HG02884 (cell line): ENCODE results near the gene TMEM9.
A peak's percentile ranks its signal among the peaks of the same experiment; 100 is the strongest.
"Not testable (repeated sequence)": the region's sequence is repeated elsewhere in the genome, so short reads cannot be mapped to it uniquely, and the experiment has no call there.

Experiments
- ATAC-seq: cut with Tn5 transposase; IDR thresholded peaks from one replicate; pipeline ENCODE4 v1.9.1; 2021; ENCODE audit warnings: mild to moderate bottlenecking, moderate library complexity; ENCODE audit not compliant: unreplicated experiment

TMEM9 gene

GRCh38 chr1:201173736-201174135 is 19.5 kb upstream of the TMEM9 start:
- ATAC-seq: no peak

GRCh38 chr1:201172999-201173610 is 18.8 kb upstream of the TMEM9 start:
- ATAC-seq: no peak

DNA sequence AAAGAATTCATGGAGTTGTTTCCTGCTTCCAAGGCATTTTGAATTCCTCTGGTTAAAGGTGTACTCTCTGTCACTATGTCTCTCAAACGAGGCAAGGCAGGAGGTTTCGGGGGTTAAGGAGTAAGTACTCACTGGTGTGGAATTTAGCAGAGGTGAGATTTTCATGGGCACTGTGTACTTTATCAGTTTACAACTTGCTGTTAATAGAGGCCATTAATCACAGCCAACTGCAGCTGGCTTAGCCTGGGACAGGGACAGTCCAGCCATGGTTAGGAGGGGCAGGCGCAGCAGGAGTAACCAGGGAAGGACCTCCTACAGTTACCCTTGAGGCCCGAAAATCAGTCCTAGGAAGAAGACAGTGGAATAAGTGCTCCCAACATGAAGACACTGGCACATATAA is 18.1 kb upstream of the TMEM9 start:
- no peak for ATAC-seq

- peak; percentile 40 for ATAC-seq
These were observed 17.1 kb upstream of the TMEM9 start for GRCh38 chr1:201171063-201172036.

- ATAC-seq: peak; percentile 92
These were observed 16.3 kb upstream of the TMEM9 start for GRCh38 chr1:201170533-201171062.

GRCh38 chr1:201169971-201170532 is 15.8 kb upstream of the TMEM9 start:
- no peak for ATAC-seq

- ATAC-seq: no peak
These were observed 14.9 kb upstream of the TMEM9 start for GRCh38 chr1:201169203-201169602.

DNA sequence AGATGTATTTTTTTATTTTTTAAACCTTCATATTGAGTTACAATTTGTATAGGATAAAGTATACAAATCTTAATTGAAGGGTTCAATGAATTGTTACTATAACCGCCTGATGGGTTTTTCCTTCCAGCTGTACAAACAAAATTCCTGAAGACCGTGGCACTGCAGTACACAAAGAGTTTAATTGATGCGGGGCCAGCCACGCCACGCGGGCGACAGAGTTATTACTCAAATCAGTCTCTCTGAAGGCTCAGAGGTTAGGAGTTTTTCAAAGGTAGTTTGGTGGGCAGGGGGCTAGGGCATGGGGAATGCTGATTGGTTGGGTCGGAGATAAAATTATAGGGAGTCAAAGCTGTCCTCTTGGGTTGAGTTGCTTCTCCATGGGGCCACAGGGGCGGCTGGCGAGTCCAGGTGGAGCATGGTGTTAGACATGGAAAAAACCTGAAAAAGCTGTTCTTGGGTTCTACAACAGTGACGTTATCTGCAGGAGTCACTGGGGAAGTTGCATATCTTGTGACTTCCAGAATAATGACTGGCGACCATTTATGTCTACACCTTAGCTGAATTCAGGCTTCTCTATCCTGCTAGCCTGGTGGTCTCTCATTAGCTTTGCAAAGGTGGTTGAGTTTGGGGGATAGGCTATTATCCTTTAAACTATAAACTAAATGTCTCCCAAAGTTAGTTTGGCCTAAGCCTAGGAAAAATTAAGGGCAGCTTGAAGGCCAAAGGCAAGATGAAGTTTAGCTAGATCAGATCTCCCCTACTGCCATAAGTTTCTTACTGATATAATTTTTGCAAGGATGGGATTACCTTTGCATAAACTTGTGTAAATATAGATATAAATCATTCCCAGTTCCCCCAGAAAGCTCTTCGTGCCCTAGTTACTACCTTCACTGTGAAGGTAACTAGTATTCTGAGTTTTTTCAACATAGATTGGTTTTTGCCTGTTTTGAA is 13.0 kb upstream of the TMEM9 start:
- no peak for ATAC-seq

DNA sequence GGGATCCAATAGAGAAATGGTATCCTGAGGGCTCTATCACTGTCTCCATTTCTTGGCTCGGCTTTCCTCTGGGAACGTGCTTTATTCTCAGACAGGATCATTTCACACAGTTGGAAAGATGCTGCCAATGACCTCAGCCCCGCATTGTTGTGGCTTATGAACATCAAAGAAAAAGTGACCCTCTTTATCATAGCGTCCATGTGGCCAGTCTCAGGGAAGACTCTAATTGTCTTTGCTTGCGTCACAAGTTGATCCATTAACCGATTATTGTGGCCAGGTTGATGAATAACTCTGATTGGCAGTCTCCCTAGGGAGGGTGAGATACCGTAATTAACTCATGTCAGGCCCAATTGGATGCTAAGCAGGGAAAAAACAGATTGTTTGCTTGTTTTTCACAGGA is 10.4 kb upstream of the TMEM9 start:
- no peak for ATAC-seq

GRCh38 chr1:201163707-201164106 is 9.4 kb upstream of the TMEM9 start:
- no peak for ATAC-seq

DNA sequence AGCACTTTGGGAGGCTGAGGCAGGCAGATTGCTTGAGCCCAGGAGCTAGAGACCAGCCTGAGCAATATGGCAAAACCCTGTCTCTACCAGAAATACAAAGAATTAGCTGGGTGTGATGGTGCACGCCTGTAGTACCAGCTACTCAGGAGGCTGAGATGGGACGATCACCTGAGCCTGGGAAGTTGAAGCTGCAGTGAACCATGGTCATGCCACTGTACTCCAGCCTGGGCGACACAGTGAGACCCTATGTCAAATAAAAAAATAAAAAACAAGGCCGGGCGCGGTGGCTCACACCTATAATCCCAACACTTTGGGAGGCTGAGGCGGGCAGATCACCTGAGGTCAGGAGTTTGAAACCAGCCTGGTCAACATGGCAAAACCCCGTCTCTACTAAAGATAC is 8.8 kb upstream of the TMEM9 start:
- not testable (repeated sequence) for ATAC-seq

- no peak for ATAC-seq
These were observed 3.7 kb upstream of the TMEM9 start for GRCh38 chr1:201157949-201158348.

DNA sequence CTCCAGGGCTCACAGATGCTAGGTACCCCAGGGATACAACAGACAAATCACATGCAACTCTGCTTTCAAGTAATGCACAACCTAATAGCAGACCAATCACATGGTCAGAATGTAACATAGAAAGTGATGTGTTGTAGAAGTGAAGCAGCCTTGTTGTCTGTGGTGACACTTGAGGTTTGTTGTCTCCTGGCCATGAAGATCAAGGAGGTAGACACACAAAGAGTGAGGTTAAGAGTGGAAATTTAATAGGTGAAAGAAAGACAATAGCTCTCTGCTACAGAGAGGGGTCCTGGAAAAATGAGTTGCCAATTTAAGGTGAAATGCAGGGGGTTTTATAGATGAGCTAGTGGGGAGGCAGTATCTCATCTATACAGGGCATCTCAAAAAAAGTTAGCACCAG is 2.5 kb upstream of the TMEM9 start:
- no peak for ATAC-seq

GRCh38 chr1:201156346-201156745 is 2.1 kb upstream of the TMEM9 start:
- ATAC-seq: no peak

DNA sequence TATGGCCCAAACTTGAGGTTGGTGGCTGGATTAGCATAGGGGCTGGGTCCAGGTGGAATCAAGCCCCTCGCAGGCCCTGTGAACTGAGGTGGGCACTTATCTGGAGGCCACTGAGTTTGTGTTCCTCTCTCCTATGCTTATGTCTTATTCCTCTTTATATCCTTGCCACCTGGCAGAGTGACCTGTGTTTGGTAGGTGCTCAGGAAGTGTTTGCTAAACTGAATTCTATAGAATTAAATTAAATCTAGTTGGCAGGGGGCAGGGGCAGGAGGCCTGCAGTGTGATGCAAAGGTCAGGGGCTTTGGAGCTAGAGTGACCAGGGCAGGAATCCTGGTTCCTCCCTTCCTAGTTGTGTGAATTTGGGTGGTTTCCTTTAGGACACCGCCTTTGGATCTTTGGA is 1.1 kb upstream of the TMEM9 start:
- no peak for ATAC-seq

- peak; percentile 77 for ATAC-seq
These were observed 543 bp downstream of the TMEM9 start for GRCh38 chr1:201153474-201154388.

DNA sequence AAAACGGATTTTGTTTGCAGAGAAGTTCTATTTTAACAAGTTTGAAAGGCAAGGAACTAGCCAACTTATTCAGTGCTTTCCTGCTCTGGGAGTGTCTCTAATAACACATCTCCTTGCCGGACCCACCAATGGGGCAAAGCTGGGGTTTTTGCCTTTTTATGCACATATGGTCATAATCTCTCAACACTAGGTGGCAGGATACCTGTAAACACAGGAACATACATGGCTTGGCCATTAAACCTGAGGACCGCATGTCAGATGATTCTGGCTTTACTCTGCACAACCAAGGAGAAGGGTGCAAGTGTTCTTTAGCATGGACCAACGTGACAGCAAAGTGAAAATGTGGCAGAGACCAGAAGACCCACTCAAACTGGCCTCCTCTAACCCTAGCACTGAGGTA is 4.9 kb downstream of the TMEM9 start:
- no peak for ATAC-seq

GRCh38 chr1:201147396-201148015 is 6.8 kb downstream of the TMEM9 start:
- ATAC-seq: no peak
